Measurements from ENCODE around the gene CELSR3. TPM values are rescaled to one million over a fixed set of nuclear protein-coding genes. Genes with fewer than 3 reads are reported as not detected.

CELSR3 gene
- polyA plus RNA-seq, 4 donors = 0.67 to 1.4 (median 1.1) TPM

GRCh38 chr3:48588230-48588629 is 74.5 kb downstream of the CELSR3 start:
- no peak for DNase-seq (ENCODE audit: low read depth in 4 of 4, low spot score in 2 of 4)

DNA sequence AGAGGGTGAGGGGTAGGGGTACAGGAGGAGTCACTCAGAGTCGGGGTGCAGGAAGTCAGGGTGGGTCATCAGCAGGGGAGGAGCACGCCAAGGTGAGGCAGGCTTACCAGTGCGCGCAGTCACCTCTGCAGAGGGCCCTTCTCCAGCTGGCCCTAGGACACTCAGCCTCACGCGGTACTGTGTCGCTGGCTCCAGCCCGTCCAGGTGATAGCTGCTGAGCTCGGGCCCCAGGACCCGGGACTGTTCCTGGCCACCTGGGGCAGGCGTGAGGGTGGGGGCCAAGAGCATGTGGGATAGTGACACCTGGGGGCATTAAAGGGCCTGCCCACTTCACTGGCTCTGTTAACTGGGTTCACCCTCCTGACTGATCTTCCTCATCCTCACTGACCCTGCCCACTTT is 75.0 kb downstream of the CELSR3 start:
- no peak for DNase-seq (ENCODE audit: low read depth in 4 of 4, low spot score in 2 of 4)

Other genes with a start within 250 kb of the CELSR3 start
- gene PLXNB1, start 232.8 kb downstream of the CELSR3 start, polyA plus RNA-seq (ENCODE audit: insufficient read length in 4 of 4) = 100 to 1,000 TPM; 137 to 247 (median 190) TPM
- 10 to 100 TPM; 23.8 to 30.0 (median 27.2) TPM for gene CCDC51, start 222.8 kb downstream of the CELSR3 start, polyA plus RNA-seq (ENCODE audit: insufficient read length in 4 of 4)
- gene TMA7, start 222.6 kb downstream of the CELSR3 start, polyA plus RNA-seq (ENCODE audit: insufficient read length in 4 of 4) = 100 to 1,000 TPM; 279 to 369 (median 294) TPM
- 10 to 100 TPM; 12.0 to 15.5 (median 13.8) TPM for gene ATRIP, start 216.1 kb downstream of the CELSR3 start, polyA plus RNA-seq (ENCODE audit: insufficient read length in 4 of 4)
- 100 to 1,000 TPM; 101 to 132 (median 107) TPM for gene SHISA5, start 158.7 kb downstream of the CELSR3 start, polyA plus RNA-seq (ENCODE audit: insufficient read length in 4 of 4)
- 1 to 10 TPM; 3.7 to 6.1 (median 5.5) TPM for gene PFKFB4, start 106.1 kb downstream of the CELSR3 start, polyA plus RNA-seq (ENCODE audit: insufficient read length in 4 of 4)
- under 1 TPM in 3 of 4 donors, not detected in 1; 0.40 to 0.65 (median 0.51) TPM for gene UCN2, start 99.1 kb downstream of the CELSR3 start, polyA plus RNA-seq (ENCODE audit: insufficient read length in 4 of 4)
- 10 to 100 TPM; 13.8 to 28.9 (median 18.5) TPM for gene COL7A1, start 67.6 kb downstream of the CELSR3 start, polyA plus RNA-seq (ENCODE audit: insufficient read length in 4 of 4)
- 100 to 1,000 TPM; 280 to 313 (median 289) TPM for gene UQCRC1, start 53.2 kb downstream of the CELSR3 start, polyA plus RNA-seq (ENCODE audit: insufficient read length in 4 of 4)
- under 1 TPM in 1 of 4 donors, not detected in 3; 0.21 TPM for gene TMEM89, start 41.1 kb downstream of the CELSR3 start, polyA plus RNA-seq (ENCODE audit: insufficient read length in 4 of 4)
- 10 to 100 TPM; 18.0 to 36.9 (median 27.4) TPM for gene SLC26A6, start 27.4 kb downstream of the CELSR3 start, polyA plus RNA-seq (ENCODE audit: insufficient read length in 4 of 4)
- 10 to 100 TPM; 14.3 to 24.0 (median 20.5) TPM for gene NCKIPSD, start 23.0 kb upstream of the CELSR3 start, polyA plus RNA-seq (ENCODE audit: insufficient read length in 4 of 4)
- gene IP6K2, start 54.3 kb upstream of the CELSR3 start, polyA plus RNA-seq (ENCODE audit: insufficient read length in 4 of 4) = 100 to 1,000 TPM; 182 to 311 (median 218) TPM
- gene PRKAR2A, start 185.0 kb upstream of the CELSR3 start, polyA plus RNA-seq (ENCODE audit: insufficient read length in 4 of 4) = 10 to 100 TPM; 38.3 to 47.7 (median 42.8) TPM
- 10 to 100 TPM; 16.8 to 20.8 (median 18.2) TPM for gene SLC25A20, start 236.0 kb upstream of the CELSR3 start, polyA plus RNA-seq (ENCODE audit: insufficient read length in 4 of 4)